Neural progenitor cell (in vitro differentiated cells): ENCODE measurements around the gene ABCB6.

ENCODE experiments used
- EZH2 ChIP-seq: fragments of 200-600 bp; sonication (generic); IDR thresholded peaks from 2 replicates; pipeline ENCODE4 v1.6.1; 2017; ENCODE audit warnings: antibody characterized with exemption, mild to moderate bottlenecking, moderate library complexity
- TF ChIP-seq, protein P1 (sequence below): fragments of 200-600 bp; sonication (generic); IDR thresholded peaks from 2 replicates; pipeline ENCODE4 v1.5.1; 2017; ENCODE audit warnings: antibody characterized with exemption, mild to moderate bottlenecking

DNA sequence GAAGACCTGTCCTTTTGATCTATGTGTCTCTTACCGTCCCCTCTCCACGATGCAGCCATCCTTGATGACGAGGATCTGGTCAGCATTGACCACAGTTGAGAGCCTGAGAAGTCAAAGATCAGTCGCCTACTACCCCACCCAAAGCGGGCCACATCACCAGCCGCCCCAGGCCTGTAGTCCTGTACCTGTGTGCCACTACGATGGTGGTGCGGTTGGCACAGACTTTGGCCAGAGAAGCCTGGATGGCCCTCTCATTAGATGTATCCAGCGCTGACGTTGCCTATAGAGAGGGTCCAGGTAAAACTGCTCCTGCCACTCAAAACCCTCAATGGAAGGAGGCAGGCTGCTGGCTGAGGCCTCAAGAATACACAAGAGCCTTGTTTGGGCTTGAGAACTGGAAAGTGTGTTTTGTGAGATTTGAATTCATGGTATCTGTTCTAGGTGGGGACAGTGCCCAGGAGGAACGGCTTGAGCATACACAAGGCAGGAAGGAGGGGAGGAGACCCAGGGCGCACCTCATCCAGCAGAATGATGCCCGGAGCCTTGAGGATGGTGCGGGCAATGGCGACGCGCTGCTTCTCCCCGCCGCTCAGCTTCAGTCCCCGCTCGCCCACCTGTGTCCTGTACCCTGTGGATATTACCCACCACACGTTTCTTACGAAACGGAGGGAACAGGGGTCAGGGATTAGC, 8.4 kb downstream of the ABCB6 start:
- TF ChIP-seq, protein P1, sequence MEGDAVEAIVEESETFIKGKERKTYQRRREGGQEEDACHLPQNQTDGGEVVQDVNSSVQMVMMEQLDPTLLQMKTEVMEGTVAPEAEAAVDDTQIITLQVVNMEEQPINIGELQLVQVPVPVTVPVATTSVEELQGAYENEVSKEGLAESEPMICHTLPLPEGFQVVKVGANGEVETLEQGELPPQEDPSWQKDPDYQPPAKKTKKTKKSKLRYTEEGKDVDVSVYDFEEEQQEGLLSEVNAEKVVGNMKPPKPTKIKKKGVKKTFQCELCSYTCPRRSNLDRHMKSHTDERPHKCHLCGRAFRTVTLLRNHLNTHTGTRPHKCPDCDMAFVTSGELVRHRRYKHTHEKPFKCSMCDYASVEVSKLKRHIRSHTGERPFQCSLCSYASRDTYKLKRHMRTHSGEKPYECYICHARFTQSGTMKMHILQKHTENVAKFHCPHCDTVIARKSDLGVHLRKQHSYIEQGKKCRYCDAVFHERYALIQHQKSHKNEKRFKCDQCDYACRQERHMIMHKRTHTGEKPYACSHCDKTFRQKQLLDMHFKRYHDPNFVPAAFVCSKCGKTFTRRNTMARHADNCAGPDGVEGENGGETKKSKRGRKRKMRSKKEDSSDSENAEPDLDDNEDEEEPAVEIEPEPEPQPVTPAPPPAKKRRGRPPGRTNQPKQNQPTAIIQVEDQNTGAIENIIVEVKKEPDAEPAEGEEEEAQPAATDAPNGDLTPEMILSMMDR: no peak
- TF ChIP-seq EZH2: no peak
